Measurements from ENCODE around the gene RAET1L.

GRCh38 chr6:149984773-149985172 is 40.6 kb downstream of the RAET1L start:
- TF ChIP-seq CTCF (IDR thresholded peaks at IDR 0.05; ENCODE audit: low read depth, low read length, missing input control) (no peak), REST (IDR thresholded peaks at IDR 0.05) (no peak), TAF1 (conservative IDR thresholded peaks at IDR 0.05) (no peak), YY1 (IDR thresholded peaks at IDR 0.05) (no peak), EGR1 (IDR thresholded peaks at IDR 0.05; ENCODE audit: low read depth in 2 of 2) (no peak), RAD21 (IDR thresholded peaks at IDR 0.05) (no peak)
